ENCODE measurements around the gene SCN3A.

- TF ChIP-seq, protein P1, sequence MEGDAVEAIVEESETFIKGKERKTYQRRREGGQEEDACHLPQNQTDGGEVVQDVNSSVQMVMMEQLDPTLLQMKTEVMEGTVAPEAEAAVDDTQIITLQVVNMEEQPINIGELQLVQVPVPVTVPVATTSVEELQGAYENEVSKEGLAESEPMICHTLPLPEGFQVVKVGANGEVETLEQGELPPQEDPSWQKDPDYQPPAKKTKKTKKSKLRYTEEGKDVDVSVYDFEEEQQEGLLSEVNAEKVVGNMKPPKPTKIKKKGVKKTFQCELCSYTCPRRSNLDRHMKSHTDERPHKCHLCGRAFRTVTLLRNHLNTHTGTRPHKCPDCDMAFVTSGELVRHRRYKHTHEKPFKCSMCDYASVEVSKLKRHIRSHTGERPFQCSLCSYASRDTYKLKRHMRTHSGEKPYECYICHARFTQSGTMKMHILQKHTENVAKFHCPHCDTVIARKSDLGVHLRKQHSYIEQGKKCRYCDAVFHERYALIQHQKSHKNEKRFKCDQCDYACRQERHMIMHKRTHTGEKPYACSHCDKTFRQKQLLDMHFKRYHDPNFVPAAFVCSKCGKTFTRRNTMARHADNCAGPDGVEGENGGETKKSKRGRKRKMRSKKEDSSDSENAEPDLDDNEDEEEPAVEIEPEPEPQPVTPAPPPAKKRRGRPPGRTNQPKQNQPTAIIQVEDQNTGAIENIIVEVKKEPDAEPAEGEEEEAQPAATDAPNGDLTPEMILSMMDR (IDR thresholded peaks at IDR 0.05), result no peak
- TF ChIP-seq EP300 (IDR thresholded peaks at IDR 0.05) (no peak), POLR2A (IDR thresholded peaks at IDR 0.05) (no peak), POLR2AphosphoS5 (IDR thresholded peaks at IDR 0.05) (no peak)
Observed at GRCh38 chr2:165044505-165045303, 159.1 kb downstream of the SCN3A start.
